ENCODE data around the gene TP53AIP1.

TP53AIP1 gene

GRCh38 chr11:128888034-128888985 is 54.4 kb downstream of the TP53AIP1 start:
- TF ChIP-seq SPI1 (IDR thresholded peaks at IDR 0.05; ENCODE audit: low read depth, low read length) (no peak), PAX5 (IDR thresholded peaks at IDR 0.05; ENCODE audit: insufficient read depth, low read length, severe bottlenecking) (no peak), POU2F2 (IDR thresholded peaks at IDR 0.05; ENCODE audit: low read depth, low read length) (no peak), TAF1 (IDR thresholded peaks at IDR 0.05; ENCODE audit: low read depth, low read length) (no peak), POLR2A (IDR thresholded peaks at IDR 0.05; ENCODE audit: low read depth, low read length) (no peak), POLR2AphosphoS5 (IDR thresholded peaks at IDR 0.05; ENCODE audit: low read depth, low read length) (no peak)
- DNase-seq (ENCODE audit: insufficient read length, low spot score) (no peak), FAIRE-seq (no peak)

GRCh38 chr11:128886406-128887124 is 56.1 kb downstream of the TP53AIP1 start:
- no peak for TF ChIP-seq SPI1 (IDR thresholded peaks at IDR 0.05; ENCODE audit: low read depth, low read length)
- no peak for TF ChIP-seq POLR2AphosphoS5 (IDR thresholded peaks at IDR 0.05; ENCODE audit: low read depth, low read length)
- no peak for TF ChIP-seq POU2F2 (IDR thresholded peaks at IDR 0.05; ENCODE audit: low read depth, low read length)
- TF ChIP-seq TAF1 (IDR thresholded peaks at IDR 0.05; ENCODE audit: low read depth, low read length) = no peak
- TF ChIP-seq PAX5 (IDR thresholded peaks at IDR 0.05; ENCODE audit: insufficient read depth, low read length, severe bottlenecking) = no peak
- TF ChIP-seq POLR2A (IDR thresholded peaks at IDR 0.05; ENCODE audit: low read depth, low read length) = no peak
- DNase-seq (ENCODE audit: insufficient read length, low spot score) (no peak), FAIRE-seq (no peak)
